Fibroblast of the aortic adventitia (primary cell): Measurements from ENCODE around the gene TCAIM. TPM values are rescaled to one million over a fixed set of nuclear protein-coding genes. Genes with fewer than 3 reads are reported as not detected.
A peak's percentile ranks its signal among the peaks of the same experiment; 100 is the strongest.
"Not testable (repeated sequence)": the region's sequence is repeated elsewhere in the genome, so short reads cannot be mapped to it uniquely, and the experiment has no call there.

ENCODE experiments used
- DNase-seq: peaks from one replicate; pipeline ENCODE4 v3.0.0-alpha.2; 2010; ENCODE audit warnings: low read depth
- H3K4me3 ChIP-seq: 2 replicates; pipeline ENCODE4 v1.5.1; 2011; ENCODE audit warnings: low read depth, mild to moderate bottlenecking, control low read depth, low read length, moderate library complexity
- CTCF ChIP-seq: IDR thresholded peaks from 2 replicates; pipeline ENCODE4 v1.5.1; 2011; ENCODE audit warnings: mild to moderate bottlenecking, low read length, control low read depth, inconsistent platforms; ENCODE audit not compliant: insufficient read depth
- total RNA-seq: library from RNA; depleted of rRNA; stranded (reverse); fragments of >200 nt; gene quantifications from 2 replicates; pipeline ENCODE4 v1.2.3, GENCODE V29; 2012; ENCODE audit warnings: low replicate concordance

The TCAIM gene
- total RNA-seq, 1 donor, result 33.3 TPM

GRCh38 chr3:44411031-44411645 lies 72.6 kb downstream of the TCAIM start:
- no peak overlapping the region for H3K4me3 ChIP-seq
- DNase-seq, result no peak
- TF ChIP-seq CTCF, result no peak

- no peak for DNase-seq
- no peak overlapping the region for H3K4me3 ChIP-seq
- no peak for TF ChIP-seq CTCF
These were observed 73.8 kb downstream of the TCAIM start for GRCh38 chr3:44412365-44412764.

DNA sequence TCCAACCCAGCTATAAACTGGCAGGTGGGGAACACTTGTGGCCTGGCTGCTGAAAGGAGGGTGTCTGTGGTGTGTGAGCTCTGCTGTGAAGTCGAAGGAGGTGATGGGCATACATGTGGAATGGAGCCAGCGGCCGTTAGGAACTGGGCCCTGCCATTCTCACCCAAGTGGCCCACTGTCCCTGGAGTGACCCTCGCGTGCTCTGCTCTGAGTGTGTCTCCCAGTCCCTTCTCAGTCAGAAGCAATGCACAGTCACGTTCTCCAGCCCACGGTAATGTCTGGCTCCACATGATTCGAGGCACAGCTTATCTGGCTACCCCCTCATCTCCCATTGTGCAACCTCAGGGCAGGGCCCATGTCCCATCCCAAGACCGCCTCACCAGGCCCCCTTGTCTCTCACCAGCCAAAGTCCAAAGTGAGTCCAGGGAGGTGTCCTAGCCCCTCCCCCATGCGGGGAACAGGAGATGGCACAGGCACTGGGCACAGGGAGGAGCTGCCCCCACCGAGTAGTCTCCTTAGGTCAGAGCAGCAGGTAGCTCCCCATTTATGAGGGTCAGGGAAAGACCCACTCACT lies 76.0 kb downstream of the TCAIM start:
- no peak for TF ChIP-seq CTCF
- H3K4me3 ChIP-seq, result no peak overlapping the region
- DNase-seq, result no peak

DNA sequence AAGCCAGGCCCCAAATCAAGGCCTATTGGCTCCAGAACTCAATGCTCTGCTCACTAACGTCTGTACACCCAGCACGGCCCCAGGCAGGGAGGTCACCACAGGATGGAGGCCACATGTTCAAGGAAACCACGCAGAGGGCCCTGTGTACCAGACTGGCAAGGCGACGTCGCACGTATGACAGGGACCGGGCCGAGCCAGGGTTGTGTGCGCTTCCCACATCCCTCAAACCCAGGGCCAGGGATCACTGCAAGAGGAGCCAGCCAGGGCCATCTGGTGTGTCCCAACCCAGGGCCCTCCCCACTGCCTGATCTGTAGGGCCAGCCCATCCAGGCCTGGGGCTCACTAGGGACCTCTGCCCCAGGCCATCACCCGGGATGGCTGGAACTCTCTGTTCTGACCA lies 76.9 kb downstream of the TCAIM start:
- TF ChIP-seq CTCF, result no peak
- DNase-seq, result no peak
- H3K4me3 ChIP-seq, result no peak overlapping the region

GRCh38 chr3:44416031-44417030 lies 77.8 kb downstream of the TCAIM start:
- no peak overlapping the region for H3K4me3 ChIP-seq
- DNase-seq, result no peak
- no peak for TF ChIP-seq CTCF

DNA sequence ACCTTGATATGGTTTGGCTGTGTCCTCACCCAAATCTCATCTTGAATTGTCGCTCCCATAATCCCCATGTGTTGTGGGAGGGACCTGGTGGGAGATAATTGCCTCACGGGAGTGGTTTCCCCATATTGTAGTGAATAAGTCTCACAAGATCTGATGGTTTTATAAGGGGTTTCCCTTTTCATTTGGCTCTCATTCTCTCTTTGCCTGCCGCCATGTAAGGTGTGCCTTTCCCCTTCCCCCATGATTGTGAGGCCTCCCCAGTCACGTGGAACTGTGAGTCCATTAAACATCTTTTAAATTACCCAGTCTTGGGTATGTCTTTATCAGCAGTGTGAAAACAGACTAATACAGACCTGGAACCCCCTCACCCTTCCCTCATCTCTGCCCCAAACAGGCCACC lies 79.6 kb downstream of the TCAIM start:
- not testable (repeated sequence) for DNase-seq, H3K4me3 ChIP-seq

- no peak overlapping the region for H3K4me3 ChIP-seq
- no peak for DNase-seq
- peak; percentile 49 for TF ChIP-seq CTCF
These were observed 80.0 kb downstream of the TCAIM start for GRCh38 chr3:44418549-44418948.
